Erythroblast (primary cell): ENCODE data around the gene CCDC92.
A peak's percentile ranks its signal among the peaks of the same experiment; 100 is the strongest.

ENCODE experiments used
- DNase-seq, 2 experiments: peaks; one replicate each; lab custom pipeline; 2025; lab: John Stamatoyannopoulos, UW
- GATA1 ChIP-seq: IDR thresholded peaks from 2 replicates; pipeline ENCODE4 v1.6.1; 2011; ENCODE audit warnings: low read depth, mild to moderate bottlenecking, control low read depth, low read length, moderate library complexity
- POLR2A ChIP-seq: IDR thresholded peaks from 2 replicates; pipeline ENCODE4 v1.6.1; 2011; ENCODE audit warnings: mild to moderate bottlenecking, low read length

CCDC92 gene

GRCh38 chr12:123905319-123905925 is 67.2 kb downstream of the CCDC92 start:
- peak; percentile 65 to 83 for DNase-seq
- TF ChIP-seq POLR2A: no peak
- TF ChIP-seq GATA1: no peak

GRCh38 chr12:123903301-123904065 is 69.1 kb downstream of the CCDC92 start:
- DNase-seq: no peak
- no peak for TF ChIP-seq POLR2A
- no peak for TF ChIP-seq GATA1

- no peak for TF ChIP-seq POLR2A
- no peak for TF ChIP-seq GATA1
- DNase-seq: no peak
Measured at GRCh38 chr12:123902821-123903220, 69.8 kb downstream of the CCDC92 start.

GRCh38 chr12:123900871-123901376 is 71.7 kb downstream of the CCDC92 start:
- TF ChIP-seq POLR2A (no peak), GATA1 (no peak)
- DNase-seq: no peak

- no peak for DNase-seq
Measured at GRCh38 chr12:123899368-123899767, 73.3 kb downstream of the CCDC92 start.

DNA sequence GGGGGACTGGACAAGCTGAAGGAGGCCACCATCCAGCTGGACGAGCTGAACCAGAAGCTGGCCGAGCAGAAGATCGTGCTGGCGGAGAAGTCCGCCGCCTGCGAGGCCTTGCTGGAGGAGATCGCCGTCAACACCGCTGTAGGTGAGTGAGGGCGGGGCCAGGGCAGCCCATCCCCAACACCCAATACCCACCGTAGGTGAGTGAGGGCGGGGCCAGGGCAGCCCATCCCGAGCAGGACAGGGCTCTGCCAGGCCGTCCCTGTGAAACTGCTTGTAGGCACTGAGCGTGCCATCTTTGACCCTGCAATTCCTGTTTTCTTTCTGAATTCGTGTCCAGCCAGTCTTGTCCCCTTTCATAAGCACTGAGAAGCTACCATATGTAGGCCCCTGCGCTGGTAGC is 74.0 kb downstream of the CCDC92 start:
- TF ChIP-seq GATA1: no peak
- TF ChIP-seq POLR2A: no peak
- DNase-seq: no peak

More at GRCh38 chr12:123899368-123899767, 73.3 kb downstream of the CCDC92 start:
- no peak for TF ChIP-seq GATA1
- no peak for TF ChIP-seq POLR2A

DNA sequence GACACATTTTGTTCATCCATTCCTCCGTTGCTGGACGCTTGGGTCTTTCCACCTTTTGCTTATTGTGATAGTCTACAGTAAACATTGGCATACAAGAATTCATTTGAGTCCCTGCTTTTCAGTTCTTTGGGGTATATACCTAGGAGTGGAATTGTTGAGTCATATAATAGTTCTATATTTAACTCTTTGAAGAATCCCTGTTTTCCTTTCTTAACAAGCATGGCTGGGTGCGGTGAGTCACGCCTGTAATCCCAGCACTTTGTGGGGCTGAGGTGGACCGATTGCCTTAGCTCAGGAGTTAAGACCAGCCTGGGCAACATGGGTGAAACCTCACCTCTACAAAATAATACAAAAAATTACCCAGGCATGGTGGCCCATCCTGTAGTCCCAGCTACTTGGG is 75.4 kb downstream of the CCDC92 start:
- TF ChIP-seq GATA1 (no peak), POLR2A (no peak)
- no peak for DNase-seq

DNA sequence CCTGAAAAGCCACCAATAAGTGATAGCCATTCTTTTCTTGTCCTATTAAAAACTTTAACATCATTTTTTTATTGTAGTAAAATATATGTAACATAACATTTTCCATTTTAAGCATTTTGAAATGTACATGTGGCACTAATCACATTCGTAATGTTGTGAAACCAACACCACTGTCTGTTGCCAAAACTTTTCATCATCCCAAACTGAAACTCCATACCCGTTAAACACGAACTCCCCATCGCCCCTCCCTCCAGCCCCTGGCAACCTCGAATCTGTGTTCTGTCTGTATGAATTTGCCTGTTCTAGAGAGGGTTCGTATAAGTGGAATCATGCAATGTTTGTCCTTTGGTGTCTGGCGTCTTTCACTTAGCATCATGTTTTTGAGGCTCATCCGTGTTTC is 75.9 kb downstream of the CCDC92 start:
- DNase-seq: no peak
- no peak for TF ChIP-seq GATA1
- no peak for TF ChIP-seq POLR2A

DNA sequence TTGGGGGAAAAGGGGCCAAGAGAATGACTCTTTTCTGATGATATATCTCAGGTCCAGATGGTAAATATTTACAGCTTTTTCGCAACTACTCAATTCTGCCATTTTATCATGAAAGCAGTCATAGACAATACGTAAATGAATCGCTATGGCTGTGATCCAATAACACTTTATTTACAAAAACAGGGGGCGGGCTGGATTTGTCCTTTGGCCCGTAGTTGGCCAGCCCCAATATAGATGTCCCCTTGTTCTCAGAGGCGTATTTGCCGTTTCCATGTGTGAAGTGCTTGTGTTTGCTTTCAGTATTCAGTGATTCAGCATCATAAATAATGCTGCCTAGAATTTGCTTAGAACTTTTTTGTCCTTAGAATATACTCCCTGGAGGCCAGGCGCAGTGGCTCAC is 77.2 kb downstream of the CCDC92 start:
- no peak for TF ChIP-seq GATA1
- no peak for TF ChIP-seq POLR2A
- no peak for DNase-seq

DNA sequence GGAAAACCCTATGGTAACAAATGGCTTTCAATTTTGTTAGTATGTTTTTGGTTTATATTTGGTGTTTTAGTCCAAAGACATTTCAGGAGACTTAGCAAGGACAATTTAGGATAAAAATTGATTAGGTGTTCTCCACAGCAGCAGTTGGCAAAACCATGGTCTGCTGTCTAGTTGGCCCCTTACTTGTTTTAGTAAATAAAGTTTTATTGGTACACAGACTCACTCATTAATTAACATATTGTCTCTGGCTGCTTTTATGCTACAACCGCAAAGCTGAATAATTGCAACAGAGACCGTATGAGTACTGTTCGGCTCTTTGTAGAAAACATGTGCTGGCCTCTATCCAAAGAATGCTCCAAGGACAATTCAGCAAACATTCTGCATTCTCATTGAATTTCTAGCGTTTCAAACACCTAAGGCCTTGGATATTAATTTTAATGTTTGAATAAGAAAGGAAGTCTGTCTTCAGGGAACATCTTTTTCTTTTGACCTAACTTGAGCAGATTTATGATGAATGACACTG is 77.7 kb downstream of the CCDC92 start:
- DNase-seq: no peak
- no peak for TF ChIP-seq POLR2A

DNA sequence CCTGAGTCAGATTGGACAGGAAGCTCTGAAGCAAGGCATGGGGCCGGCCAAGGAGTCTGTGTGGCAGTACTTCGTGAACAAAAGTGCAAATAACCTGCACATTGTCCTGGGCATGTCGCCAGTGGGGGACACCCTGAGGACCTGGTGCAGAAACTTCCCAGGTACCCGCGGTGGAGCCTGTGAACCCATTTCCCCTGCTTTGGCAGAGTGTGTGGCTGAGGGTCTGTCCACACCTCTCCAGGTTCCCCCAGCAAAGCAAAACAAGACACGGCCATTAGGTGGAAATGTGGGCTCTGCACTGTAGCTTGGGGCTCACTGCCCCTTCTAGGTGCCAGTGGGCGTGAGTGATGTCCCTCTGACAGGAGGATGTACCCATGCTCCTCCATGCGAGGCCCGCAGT is 79.4 kb downstream of the CCDC92 start:
- DNase-seq: no peak
- no peak for TF ChIP-seq GATA1
- no peak for TF ChIP-seq POLR2A

DNA sequence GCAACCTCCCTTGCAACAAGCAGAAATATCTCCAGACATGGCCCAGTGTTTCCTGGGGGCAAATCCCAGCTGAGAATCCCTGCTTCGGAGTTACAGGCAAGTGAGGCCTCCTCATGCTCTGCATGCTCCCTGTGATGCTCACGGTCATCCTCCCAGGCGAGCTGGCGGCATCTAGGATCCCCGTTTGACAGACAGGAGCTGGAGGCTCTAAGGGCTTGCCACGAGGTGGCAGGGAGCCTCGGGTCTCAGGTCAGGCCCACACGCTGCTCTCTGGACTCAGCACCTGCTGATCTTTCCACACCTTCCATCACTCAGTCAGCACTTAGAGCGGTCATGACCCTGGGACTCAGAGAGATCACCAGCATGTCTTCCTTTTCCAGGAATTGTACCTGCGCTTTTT is 79.8 kb downstream of the CCDC92 start:
- no peak for DNase-seq
- TF ChIP-seq GATA1 (no peak), POLR2A (no peak)

DNA sequence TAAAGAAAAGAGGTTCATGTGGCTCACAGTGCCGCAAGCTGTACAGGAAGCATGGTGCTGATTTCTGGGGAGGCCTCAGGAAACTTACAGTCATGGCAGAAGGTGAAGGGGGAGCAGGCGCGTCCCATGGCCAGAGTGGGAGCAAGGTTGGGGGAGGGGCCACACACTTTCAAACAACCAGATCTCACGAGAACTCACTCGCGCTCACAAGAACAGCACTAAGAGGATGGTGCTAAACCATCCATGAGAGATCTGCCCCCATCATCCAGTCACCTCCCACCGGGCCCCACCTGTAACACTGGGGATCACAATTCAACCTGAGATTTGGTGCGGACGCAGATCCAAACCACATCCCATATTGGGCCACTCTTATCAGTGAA is 80.5 kb downstream of the CCDC92 start:
- TF ChIP-seq POLR2A: no peak
- no peak for TF ChIP-seq GATA1
- DNase-seq: no peak

- TF ChIP-seq GATA1: no peak
- TF ChIP-seq POLR2A: no peak
- no peak for DNase-seq
Measured at GRCh38 chr12:123891516-123892179, 81.0 kb downstream of the CCDC92 start.

- TF ChIP-seq GATA1 (no peak), POLR2A (no peak)
- no peak for DNase-seq
Measured at GRCh38 chr12:123891011-123891410, 81.6 kb downstream of the CCDC92 start.
